ENCODE measurements around the gene DPH2.

DNA sequence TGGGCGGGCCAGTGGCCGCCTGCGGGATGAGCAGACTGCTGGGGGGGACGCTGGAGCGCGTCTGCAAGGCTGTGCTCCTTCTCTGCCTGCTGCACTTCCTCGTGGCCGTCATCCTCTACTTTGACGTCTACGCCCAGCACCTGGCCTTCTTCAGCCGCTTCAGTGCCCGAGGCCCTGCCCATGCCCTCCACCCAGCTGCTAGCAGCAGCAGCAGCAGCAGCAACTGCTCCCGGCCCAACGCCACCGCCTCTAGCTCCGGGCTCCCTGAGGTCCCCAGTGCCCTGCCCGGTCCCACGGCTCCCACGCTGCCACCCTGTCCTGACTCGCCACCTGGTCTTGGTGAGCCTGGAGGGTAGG lies 11.3 kb downstream of the DPH2 start:
- TF ChIP-seq POLR2AphosphoS5 (IDR thresholded peaks at IDR 0.05), result no peak
- no peak for TF ChIP-seq TAF1 (IDR thresholded peaks at IDR 0.05; ENCODE audit: low read depth)
- TF ChIP-seq, protein P1, sequence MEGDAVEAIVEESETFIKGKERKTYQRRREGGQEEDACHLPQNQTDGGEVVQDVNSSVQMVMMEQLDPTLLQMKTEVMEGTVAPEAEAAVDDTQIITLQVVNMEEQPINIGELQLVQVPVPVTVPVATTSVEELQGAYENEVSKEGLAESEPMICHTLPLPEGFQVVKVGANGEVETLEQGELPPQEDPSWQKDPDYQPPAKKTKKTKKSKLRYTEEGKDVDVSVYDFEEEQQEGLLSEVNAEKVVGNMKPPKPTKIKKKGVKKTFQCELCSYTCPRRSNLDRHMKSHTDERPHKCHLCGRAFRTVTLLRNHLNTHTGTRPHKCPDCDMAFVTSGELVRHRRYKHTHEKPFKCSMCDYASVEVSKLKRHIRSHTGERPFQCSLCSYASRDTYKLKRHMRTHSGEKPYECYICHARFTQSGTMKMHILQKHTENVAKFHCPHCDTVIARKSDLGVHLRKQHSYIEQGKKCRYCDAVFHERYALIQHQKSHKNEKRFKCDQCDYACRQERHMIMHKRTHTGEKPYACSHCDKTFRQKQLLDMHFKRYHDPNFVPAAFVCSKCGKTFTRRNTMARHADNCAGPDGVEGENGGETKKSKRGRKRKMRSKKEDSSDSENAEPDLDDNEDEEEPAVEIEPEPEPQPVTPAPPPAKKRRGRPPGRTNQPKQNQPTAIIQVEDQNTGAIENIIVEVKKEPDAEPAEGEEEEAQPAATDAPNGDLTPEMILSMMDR (IDR thresholded peaks at IDR 0.05; ENCODE audit: poor library complexity, severe bottlenecking), result no peak
